KMS-11 (cell line): Measurements from ENCODE around the gene FEZF2.

Experiments
- H2AFZ ChIP-seq: fragments of 200-600 bp; sonication (generic); 2 replicates; pipeline ENCODE4 v1.6.1; 2016; ENCODE audit warnings: antibody characterized with exemption, mixed run types, low read depth
- H3K27ac ChIP-seq: fragments of 200-600 bp; sonication (generic); 2 replicates; pipeline ENCODE4 v1.6.1; 2016; ENCODE audit warnings: mild to moderate bottlenecking, mixed run types
- H3K27me3 ChIP-seq: fragments of 200-600 bp; sonication (generic); 2 replicates; pipeline ENCODE4 v1.6.1; 2017; ENCODE audit warnings: mild to moderate bottlenecking, low read depth, mixed run types, moderate library complexity; ENCODE audit not compliant: insufficient read depth
- H3K36me3 ChIP-seq: fragments of 200-600 bp; sonication (generic); 2 replicates; pipeline ENCODE4 v1.6.1; 2017; ENCODE audit warnings: mild to moderate bottlenecking, mixed run types; ENCODE audit not compliant: insufficient read depth
- H3K4me1 ChIP-seq: fragments of 200-600 bp; sonication (generic); 2 replicates; pipeline ENCODE4 v1.6.1; 2016; ENCODE audit warnings: mild to moderate bottlenecking, low read depth, mixed run types; ENCODE audit not compliant: poor library complexity, severe bottlenecking
- H3K4me2 ChIP-seq: fragments of 200-600 bp; sonication (generic); 2 replicates; pipeline ENCODE4 v1.7.0; 2016; ENCODE audit warnings: mild to moderate bottlenecking, mixed run types
- H3K4me3 ChIP-seq: fragments of 200-600 bp; sonication (generic); IDR thresholded peaks from 2 replicates; pipeline ENCODE4 v1.6.1; 2017; ENCODE audit warnings: low read depth, low read length, mixed read lengths; ENCODE audit not compliant: insufficient read depth
- H3K79me2 ChIP-seq: fragments of 200-600 bp; sonication (generic); 2 replicates; pipeline ENCODE4 v1.6.1; 2016; ENCODE audit warnings: low read depth, mixed run types; ENCODE audit not compliant: insufficient read depth
- H3K9ac ChIP-seq: fragments of 200-600 bp; sonication (generic); 2 replicates; pipeline ENCODE4 v1.6.1; 2016; ENCODE audit warnings: mild to moderate bottlenecking, mixed run types
- H4K20me1 ChIP-seq: fragments of 200-600 bp; sonication (generic); 2 replicates; pipeline ENCODE4 v1.6.1; 2016; ENCODE audit warnings: mild to moderate bottlenecking, mixed run types; ENCODE audit not compliant: insufficient read depth
- TF ChIP-seq, protein P1 (sequence below): fragments of 200-600 bp; sonication (generic); conservative IDR thresholded peaks from 2 replicates; pipeline ENCODE4 v1.6.1; 2017; ENCODE audit warnings: low read depth, mild to moderate bottlenecking, antibody characterized with exemption, low read length, moderate library complexity, mixed read lengths

The FEZF2 gene

DNA sequence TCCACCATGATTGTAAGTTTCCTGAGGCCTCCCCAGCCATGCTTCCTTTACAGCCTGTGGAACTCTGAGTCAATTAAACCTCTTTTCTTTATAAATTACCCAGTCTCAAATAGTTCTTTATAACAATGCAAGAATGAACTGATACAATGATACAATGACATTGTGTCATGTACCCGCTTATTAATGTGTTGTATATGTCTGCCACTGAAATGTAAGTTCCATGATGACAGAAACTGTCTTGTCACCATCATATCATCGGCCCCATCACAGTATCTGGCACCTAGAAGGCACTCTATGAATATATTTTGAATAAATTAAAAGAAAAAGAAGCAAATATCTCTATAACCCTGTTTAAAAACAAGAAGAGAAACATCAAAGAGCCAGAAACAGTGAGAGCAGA lies 29.6 kb downstream of the FEZF2 start:
- Histone ChIP-seq H3K4me2 (no peak overlapping the region), H3K36me3 (no peaks in the 10 kb centered on the region), H4K20me1 (no peaks in the 10 kb centered on the region), H3K4me3 (no peak overlapping the region), H3K79me2 (no peaks in the 10 kb centered on the region), H3K27ac (no peak overlapping the region), H3K27me3 (no peaks in the 10 kb centered on the region), H3K9ac (no peak overlapping the region), H3K4me1 (no peaks in the 10 kb centered on the region), H2AFZ (no peak overlapping the region)
- TF ChIP-seq, protein P1, sequence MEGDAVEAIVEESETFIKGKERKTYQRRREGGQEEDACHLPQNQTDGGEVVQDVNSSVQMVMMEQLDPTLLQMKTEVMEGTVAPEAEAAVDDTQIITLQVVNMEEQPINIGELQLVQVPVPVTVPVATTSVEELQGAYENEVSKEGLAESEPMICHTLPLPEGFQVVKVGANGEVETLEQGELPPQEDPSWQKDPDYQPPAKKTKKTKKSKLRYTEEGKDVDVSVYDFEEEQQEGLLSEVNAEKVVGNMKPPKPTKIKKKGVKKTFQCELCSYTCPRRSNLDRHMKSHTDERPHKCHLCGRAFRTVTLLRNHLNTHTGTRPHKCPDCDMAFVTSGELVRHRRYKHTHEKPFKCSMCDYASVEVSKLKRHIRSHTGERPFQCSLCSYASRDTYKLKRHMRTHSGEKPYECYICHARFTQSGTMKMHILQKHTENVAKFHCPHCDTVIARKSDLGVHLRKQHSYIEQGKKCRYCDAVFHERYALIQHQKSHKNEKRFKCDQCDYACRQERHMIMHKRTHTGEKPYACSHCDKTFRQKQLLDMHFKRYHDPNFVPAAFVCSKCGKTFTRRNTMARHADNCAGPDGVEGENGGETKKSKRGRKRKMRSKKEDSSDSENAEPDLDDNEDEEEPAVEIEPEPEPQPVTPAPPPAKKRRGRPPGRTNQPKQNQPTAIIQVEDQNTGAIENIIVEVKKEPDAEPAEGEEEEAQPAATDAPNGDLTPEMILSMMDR = no peak

GRCh38 chr3:62335196-62335595 lies 38.2 kb downstream of the FEZF2 start:
- no peaks in the 10 kb centered on the region for H3K4me1 ChIP-seq
- TF ChIP-seq, protein P1 = no peak
- no peak overlapping the region for H3K4me3 ChIP-seq
- no peak overlapping the region for H3K9ac ChIP-seq
- no peak overlapping the region for H3K27ac ChIP-seq
- no peaks in the 10 kb centered on the region for H3K79me2 ChIP-seq
- no peaks in the 10 kb centered on the region for H4K20me1 ChIP-seq
- H3K27me3 ChIP-seq = no peaks in the 10 kb centered on the region
- no peak overlapping the region for H2AFZ ChIP-seq
- H3K4me2 ChIP-seq = no peak overlapping the region
- no peaks in the 10 kb centered on the region for H3K36me3 ChIP-seq

GRCh38 chr3:62332835-62333244 lies 40.5 kb downstream of the FEZF2 start:
- no peak overlapping the region for H3K4me3 ChIP-seq
- H3K4me2 ChIP-seq = no peak overlapping the region
- H3K4me1 ChIP-seq = no peaks in the 10 kb centered on the region
- no peak overlapping the region for H3K27ac ChIP-seq
- H4K20me1 ChIP-seq = no peaks in the 10 kb centered on the region
- no peaks in the 10 kb centered on the region for H3K27me3 ChIP-seq
- H2AFZ ChIP-seq = no peak overlapping the region
- no peaks in the 10 kb centered on the region for H3K36me3 ChIP-seq
- H3K79me2 ChIP-seq = no peaks in the 10 kb centered on the region
- TF ChIP-seq, protein P1 = 0 out of 2 replicates have a peak, but pooled peaks have one; percentile 45
- H3K9ac ChIP-seq = no peak overlapping the region

DNA sequence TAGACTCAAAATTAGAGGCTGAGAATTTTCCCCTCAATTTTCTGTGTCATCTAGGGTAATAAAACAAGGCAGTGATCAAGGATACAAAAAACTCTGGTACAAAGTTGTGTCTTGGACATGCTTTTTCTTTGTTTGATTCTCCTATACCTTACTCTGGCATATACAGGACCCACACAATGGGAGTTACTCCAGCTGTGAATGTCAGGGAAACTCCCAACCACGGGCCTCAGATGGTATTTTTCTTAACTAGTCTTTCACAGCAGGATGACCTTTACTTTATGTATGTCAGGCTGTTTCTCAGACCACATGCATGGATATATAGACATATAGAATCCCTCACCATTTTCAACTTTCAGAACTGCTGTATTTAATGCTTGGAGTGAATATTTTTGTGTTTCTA lies 41.3 kb downstream of the FEZF2 start:
- no peak overlapping the region for H3K4me2 ChIP-seq
- no peaks in the 10 kb centered on the region for H4K20me1 ChIP-seq
- no peaks in the 10 kb centered on the region for H3K79me2 ChIP-seq
- TF ChIP-seq, protein P1 = no peak
- no peak overlapping the region for H3K4me3 ChIP-seq
- no peaks in the 10 kb centered on the region for H3K27me3 ChIP-seq
- H3K27ac ChIP-seq = no peak overlapping the region
- no peak overlapping the region for H3K9ac ChIP-seq
- H3K4me1 ChIP-seq = no peaks in the 10 kb centered on the region
- no peak overlapping the region for H2AFZ ChIP-seq
- no peaks in the 10 kb centered on the region for H3K36me3 ChIP-seq
